H1 (cell line): ENCODE data around the gene IFITM2. TPM values are rescaled to one million over a fixed set of nuclear protein-coding genes. Genes with fewer than 3 reads are reported as not detected.
A peak's percentile ranks its signal among the peaks of the same experiment; 100 is the strongest.

Source experiments
- CTCF ChIA-PET: fragments of 300-600 bp; sonication (Branson Sonifier 250); formaldehyde crosslinking; loops from one replicate; lab custom pipeline; 2021; ENCODE audit not compliant: partially characterized antibody; lab: Charles Lee
- POLR2A ChIA-PET: fragments of 300-600 bp; sonication (Branson Sonifier 250); formaldehyde crosslinking; loops from one replicate; lab custom pipeline; 2021; ENCODE audit warnings: inconsistent platforms; ENCODE audit not compliant: partially characterized antibody; lab: Charles Lee
- DNase-seq, 2 experiments: peaks; one replicate each; pipeline versions ENCODE4 v3.0.0 to v3.0.0-alpha.2; 2010 to 2022; ENCODE audit warnings: low spot score in 2 of 2, low read depth in 1 of 2, mixed read lengths in 1 of 2
- FAIRE-seq: peaks from 2 replicates; lab custom pipeline; 2011; peaks lifted over from hg19 to GRCh38; lab: Jason Lieb, UNC
- H2AFZ ChIP-seq: 2 replicates; pipeline ENCODE4 v1.8.1; 2012; ENCODE audit warnings: low read length, inconsistent platforms
- H2AK5ac ChIP-seq: 2 replicates; pipeline ENCODE4 v1.6.1; 2013; ENCODE audit warnings: low read depth, low read length
- H2BK120ac ChIP-seq: replicated peaks from 2 replicates; pipeline ENCODE3; 2013; ENCODE audit warnings: low read depth, low read length, inconsistent platforms
- H2BK12ac ChIP-seq: 2 replicates; pipeline ENCODE4 v1.6.1; 2013; ENCODE audit warnings: low read depth, low read length
- H2BK15ac ChIP-seq: 2 replicates; pipeline ENCODE4 v1.6.1; 2013; ENCODE audit warnings: low read length
- H2BK20ac ChIP-seq: 2 replicates; pipeline ENCODE4 v1.6.1; 2013; ENCODE audit warnings: low read length
- H2BK5ac ChIP-seq: 2 replicates; pipeline ENCODE4 v1.6.1; 2013; ENCODE audit warnings: low read depth, low read length
- H3K14ac ChIP-seq: 2 replicates; pipeline ENCODE4 v1.6.1; 2013; ENCODE audit warnings: inconsistent platforms; ENCODE audit not compliant: insufficient read length
- H3K18ac ChIP-seq: 2 replicates; pipeline ENCODE4 v1.6.1; 2013; ENCODE audit warnings: low read length; ENCODE audit errors: extremely low read depth
- H3K23ac ChIP-seq: 2 replicates; pipeline ENCODE4 v1.6.1; 2013; ENCODE audit warnings: inconsistent platforms; ENCODE audit not compliant: insufficient read length
- H3K23me2 ChIP-seq: 2 replicates; pipeline ENCODE4 v1.6.1; 2013; ENCODE audit warnings: low read depth, low read length
- H3K27ac ChIP-seq: 2 replicates; pipeline ENCODE4 v1.6.1; 2011; ENCODE audit warnings: low read depth, low read length, inconsistent platforms
- H3K27me3 ChIP-seq, 4 experiments: replicated peaks in 1 of 4; 1 replicate in 1 of 4; 2 replicates in 3 of 4; pipeline versions ENCODE4 v1.6.1 to v1.8.1; 2011 to 2013; ENCODE audit warnings: low read length in 3 of 4, mild to moderate bottlenecking in 3 of 4, inconsistent platforms in 2 of 4, mixed read lengths in 2 of 4, moderate library complexity in 1 of 4; ENCODE audit not compliant: control insufficient read depth in 3 of 4, insufficient read depth in 3 of 4; ENCODE audit errors: extremely low read depth in 1 of 4
- H3K36me3 ChIP-seq, 4 experiments: 2 replicates each; pipeline versions ENCODE4 v1.6.1 to v1.8.1; 2011 to 2013; ENCODE audit warnings: mild to moderate bottlenecking in 4 of 4, low read length in 3 of 4, moderate library complexity in 2 of 4, control low read depth in 1 of 4, inconsistent platforms in 1 of 4; ENCODE audit not compliant: insufficient read depth in 4 of 4, control insufficient read depth in 2 of 4
- H3K4ac ChIP-seq: replicated peaks from 2 replicates; pipeline ENCODE3; 2013; ENCODE audit warnings: low read length, low read depth, mixed read lengths, inconsistent platforms; ENCODE audit not compliant: insufficient read length
- H3K4me1 ChIP-seq, 4 experiments: replicated peaks in 1 of 4; 1 replicate in 1 of 4; 2 replicates in 3 of 4; pipeline versions ENCODE4 v1.6.1 to v1.8.1; 2011 to 2013; ENCODE audit warnings: low read length in 3 of 4, inconsistent platforms in 2 of 4, mixed read lengths in 1 of 4; ENCODE audit not compliant: insufficient read depth in 4 of 4, control insufficient read depth in 3 of 4
- H3K4me2 ChIP-seq, 2 experiments: 2 replicates each; pipeline versions ENCODE4 v1.6.1 to v1.8.1; 2011 to 2013; ENCODE audit warnings: low read depth in 2 of 2, low read length in 2 of 2, control low read depth in 1 of 2, inconsistent platforms in 1 of 2, mild to moderate bottlenecking in 1 of 2; ENCODE audit not compliant: insufficient read depth in 1 of 2
- H3K4me3 ChIP-seq, 4 experiments: fragments of 200-600, 300-600 bp in 1 of 4; sonication (generic), shearing (Covaris generic), sonication (Bioruptor Twin) in 1 of 4; 2 replicates each; pipeline versions ENCODE4 v1.5.1 to v1.8.1; 2011 to 2016; ENCODE audit warnings: low read length in 4 of 4, low read depth in 3 of 4, control low read depth in 2 of 4, inconsistent platforms in 2 of 4, mild to moderate bottlenecking in 2 of 4, mixed read lengths in 1 of 4, moderate library complexity in 1 of 4; ENCODE audit not compliant: insufficient read depth in 2 of 4; ENCODE audit errors: extremely low read depth in 1 of 4
- H3K56ac ChIP-seq: replicated peaks from 2 replicates; pipeline ENCODE3; 2013; ENCODE audit warnings: low read depth, mild to moderate bottlenecking, mixed read lengths, low read length, inconsistent platforms; ENCODE audit not compliant: insufficient read length
- H3K79me1 ChIP-seq: 2 replicates; pipeline ENCODE4 v1.6.1; 2013; ENCODE audit warnings: low read depth, low read length, control low read depth
- H3K79me2 ChIP-seq, 2 experiments: 2 replicates each; pipeline versions ENCODE4 v1.6.1 to v1.8.1; 2012 to 2013; ENCODE audit warnings: low read length in 2 of 2, mild to moderate bottlenecking in 2 of 2, inconsistent platforms in 1 of 2; ENCODE audit not compliant: insufficient read depth in 2 of 2, control insufficient read depth in 1 of 2
- H3K9ac ChIP-seq, 4 experiments: replicated peaks in 1 of 4; 1 replicate in 1 of 4; 2 replicates in 3 of 4; pipeline versions ENCODE4 v1.6.1 to v1.8.1; 2011 to 2013; ENCODE audit warnings: low read depth in 3 of 4, low read length in 3 of 4, control low read depth in 2 of 4, mild to moderate bottlenecking in 2 of 4, moderate library complexity in 2 of 4, inconsistent platforms in 1 of 4; ENCODE audit errors: extremely low read depth in 1 of 4
- H3K9me3 ChIP-seq, 2 experiments: 2 replicates each; pipeline versions ENCODE4 v1.6.1 to v1.8.1; 2012 to 2013; ENCODE audit warnings: mild to moderate bottlenecking in 2 of 2, moderate library complexity in 2 of 2, control low read depth in 1 of 2, inconsistent platforms in 1 of 2, low read depth in 1 of 2, low read length in 1 of 2, mixed read lengths in 1 of 2; ENCODE audit not compliant: insufficient read depth in 2 of 2
- H4K20me1 ChIP-seq, 2 experiments: replicated peaks in 1 of 2; 2 replicates each; pipeline versions ENCODE3 to v1.8.1; 2011 to 2013; ENCODE audit warnings: inconsistent platforms in 2 of 2, low read length in 2 of 2, mild to moderate bottlenecking in 1 of 2; ENCODE audit not compliant: insufficient read depth in 2 of 2, control insufficient read depth in 1 of 2
- H4K5ac ChIP-seq: 2 replicates; pipeline ENCODE4 v1.6.1; 2013; ENCODE audit warnings: low read length, low read depth, mixed read lengths, inconsistent platforms; ENCODE audit not compliant: insufficient read length
- H4K8ac ChIP-seq: 2 replicates; pipeline ENCODE4 v1.8.0; 2013; ENCODE audit warnings: mild to moderate bottlenecking, moderate library complexity, low read length, inconsistent platforms; ENCODE audit not compliant: insufficient read depth; ENCODE audit errors: extremely low read depth
- H4K91ac ChIP-seq: replicated peaks from 2 replicates; pipeline ENCODE3; 2013; ENCODE audit warnings: low read length, mixed read lengths, inconsistent platforms; ENCODE audit not compliant: insufficient read length
- ASH2L ChIP-seq: fragments of 200-600, 300-600 bp; sonication (generic); IDR thresholded peaks from one replicate; pipeline ENCODE4 v1.7.1; 2017; ENCODE audit warnings: low read length
- BCL11A ChIP-seq, 2 experiments: IDR thresholded peaks; one replicate each; pipeline ENCODE4 v1.6.1; 2011; ENCODE audit warnings: low read depth in 2 of 2, low read length in 2 of 2, mild to moderate bottlenecking in 2 of 2
- BRCA1 ChIP-seq: IDR thresholded peaks from 2 replicates; pipeline ENCODE4 v1.6.1; 2012; ENCODE audit warnings: low read depth, low read length, improper control_type of control experiment
- EZH2 ChIP-seq: fragments of 200-600 bp; sonication (generic); IDR thresholded peaks from 2 replicates; pipeline ENCODE4 v1.7.1; 2012; ENCODE audit warnings: low read depth, mild to moderate bottlenecking, moderate library complexity, low read length, inconsistent platforms; ENCODE audit not compliant: severe bottlenecking
- PHF8 ChIP-seq: fragments of 200-600 bp; sonication (generic); conservative IDR thresholded peaks from 2 replicates; pipeline ENCODE4 v1.7.1; 2012; ENCODE audit warnings: low read depth, mild to moderate bottlenecking, inconsistent platforms, low read length, moderate library complexity
- RAD21 ChIP-seq, 2 experiments: IDR thresholded peaks in 1 of 2; conservative IDR thresholded peaks in 1 of 2; 2 replicates each; pipeline ENCODE4 v1.6.1; 2011; ENCODE audit warnings: low read depth in 2 of 2, low read length in 2 of 2, improper control_type of control experiment in 1 of 2, inconsistent platforms in 1 of 2, mild to moderate bottlenecking in 1 of 2, moderate library complexity in 1 of 2
- SP4 ChIP-seq: IDR thresholded peaks from 2 replicates; pipeline ENCODE4 v1.6.1; 2012; ENCODE audit warnings: low read length, inconsistent platforms
- TAF1 ChIP-seq: IDR thresholded peaks from 2 replicates; pipeline ENCODE4 v1.6.1; 2011; ENCODE audit warnings: mild to moderate bottlenecking, low read depth, low read length
- TEAD4 ChIP-seq: IDR thresholded peaks from 2 replicates; pipeline ENCODE4 v1.6.1; 2012; ENCODE audit warnings: low read depth, low read length, inconsistent platforms, mixed read lengths
- WGBS, 2 experiments: shearing (Covaris generic) in 1 of 2; methylation state at CpG; one replicate each; pipeline versions ENCODE4 v1.1.6 to v1.1.7; 2013 to 2015; ENCODE audit warnings: low lambda C conversion rate in 2 of 2, mixed read lengths in 2 of 2, inconsistent platforms in 1 of 2, low coverage in 1 of 2, missing lambda C conversion rate in 1 of 2; ENCODE audit not compliant: insufficient replicate concordance in 2 of 2, insufficient coverage in 1 of 2, insufficient read length in 1 of 2; ENCODE audit errors: extremely low coverage in 1 of 2, missing lambda C conversion rate in 1 of 2; 5-methylcytosine and 5-hydroxymethylcytosine counted together
- polyA plus RNA-seq, 7 experiments: library from polyadenylated mRNA; depleted of rRNA in 3 of 7; stranded (reverse) in 5 of 7; unstranded in 2 of 7; fragments of >200 nt in 5 of 7; fragments of 200-250 nt in 2 of 7; gene quantifications; 1 replicate in 5 of 7; 2 replicates in 1 of 7; 4 replicates in 1 of 7; pipeline versions ENCODE4 v1.2.1 to v1.2.3, GENCODE V29; 2011 to 2013; ENCODE audit warnings: missing spikeins in 2 of 7, mixed read lengths in 2 of 7
- total RNA-seq: library from RNA; stranded (reverse); fragmentation: NEBNext Ultra II Directional; extraction: Animal tissue kit (Norgen Biotek cat#: 25700); gene quantifications from 2 replicates; pipeline ENCODE4 v1.2.1, GENCODE V29; 2021

IFITM2 gene
- total and polyA plus RNA-seq, 2 of the 8 experiments (the other 6 are each of a cell fraction or from before 2014, with no cell fraction given): 399 to 764 TPM

DNA sequence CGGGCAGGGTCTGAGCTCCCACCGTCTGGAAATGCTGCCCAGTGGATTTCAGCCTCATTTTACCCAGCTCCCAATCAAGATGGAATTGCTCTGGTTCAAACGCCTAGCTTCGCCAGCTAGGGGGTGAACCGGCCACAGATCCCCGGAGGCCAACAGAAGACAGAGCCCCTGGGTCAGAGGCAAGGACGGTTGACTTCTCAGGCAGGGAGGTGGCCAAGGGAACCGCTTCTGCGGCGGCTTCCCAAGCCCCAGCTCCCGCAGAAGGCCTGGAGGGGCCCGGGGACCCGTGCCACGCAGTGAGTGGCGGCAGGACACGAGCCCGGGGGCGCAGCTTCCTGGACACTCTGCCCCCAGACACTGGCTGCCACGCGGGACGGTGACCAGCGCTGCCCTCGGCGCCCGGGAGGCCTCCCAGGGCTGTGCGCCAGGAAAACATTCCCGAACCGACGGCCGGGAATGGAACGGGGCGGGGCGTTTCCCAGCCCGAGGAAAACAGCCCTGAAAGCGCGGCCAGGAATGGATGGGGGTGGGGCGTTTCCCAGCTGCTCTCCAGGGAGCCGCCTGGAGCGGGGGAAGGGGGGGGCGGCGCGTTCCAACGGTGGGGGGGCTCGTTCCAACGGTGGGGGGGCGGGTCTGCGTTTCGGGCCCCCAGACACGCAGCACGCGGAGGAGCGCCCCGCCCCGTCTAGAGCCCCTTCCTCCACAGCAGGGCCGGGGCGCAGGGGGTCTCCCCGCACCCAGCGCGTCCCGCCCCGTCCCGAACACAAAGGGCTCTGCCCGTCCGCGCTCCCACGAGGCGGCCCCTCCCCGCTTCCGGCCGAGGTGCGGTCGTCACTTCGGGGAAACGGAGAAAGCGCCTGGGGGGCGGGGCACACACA lies 48.2 kb downstream of the IFITM2 start:
- ChIA-PET POLR2A (interaction anchor here (0.6 to 3.4 kb wide), 24 partner anchors 8 to 149 kb away, joined by 3 to 24 read pairs (median 4); partner anchors contain the start of genes BET1L, IFITM2, PSMD13 and RIC8A), CTCF (interaction anchor here (0.8 to 2.3 kb wide), 21 partner anchors 8 to 148 kb away, joined by 3 to 22 read pairs (median 4); partner anchors contain the start of gene RIC8A)
- no peak overlapping the region for H3K14ac ChIP-seq
- H3K27me3 ChIP-seq: no peaks in the 10 kb centered on the region; a peak in 1 of 7 replicates
- peak overlapping the region in 3 of 4 experiments; percentile 3 to 47 (median 22); a peak in 5 of 8 replicates for H3K4me3 ChIP-seq
- H3K18ac ChIP-seq: peak overlapping the region; percentile 98
- H2BK5ac ChIP-seq: peak overlapping the region; percentile 97
- H2AK5ac ChIP-seq: peak overlapping the region; percentile 85
- H2BK15ac ChIP-seq: peak overlapping the region; percentile 98; the same call in 1 of the 2 replicates
- no peak overlapping the region for H3K23ac ChIP-seq
- DNase-seq: peak; percentile 66 to 90
- H3K56ac ChIP-seq: peak overlapping the region; percentile 92
- peaks cover 0 to 6% of the 10 kb centered on the region in 2 experiments; a peak in 1 of 4 replicates for H3K79me2 ChIP-seq
- H4K20me1 ChIP-seq: peaks cover 0 to 16% of the 10 kb centered on the region in 2 experiments
- H2BK20ac ChIP-seq: peak overlapping the region; percentile 98
- peak overlapping the region; percentile 84 for H3K27ac ChIP-seq
- peaks cover 3% of the 10 kb centered on the region; the same call in 1 of the 2 replicates for H3K79me1 ChIP-seq
- H4K8ac ChIP-seq: peak overlapping the region; percentile 97
- peaks cover 4 to 8% (median 6%) of the 10 kb centered on the region in 4 experiments for H3K4me1 ChIP-seq
- peaks cover 20% of the 10 kb centered on the region for H3K23me2 ChIP-seq
- H4K5ac ChIP-seq: peak overlapping the region; percentile 87
- peaks cover 0 to 13% (median 0%) of the 10 kb centered on the region in 4 experiments; a peak in 1 of 8 replicates for H3K36me3 ChIP-seq
- peak overlapping the region; percentile 65 to 71 for H3K4me2 ChIP-seq
- H3K9ac ChIP-seq: peak overlapping the region; percentile 14 to 62 (median 51); a peak in 6 of 7 replicates
- H2BK120ac ChIP-seq: peak overlapping the region; percentile 91
- WGBS, 2 experiments: 16% methylated on average over 19 of the region's 76 CpGs; no CpG with 5 or more reads in 1 of the 2 experiments
- peak overlapping the region; percentile 100 for H3K4ac ChIP-seq
- H3K9me3 ChIP-seq: peaks cover 7 to 24% of the 10 kb centered on the region in 2 experiments
- no peak overlapping the region for H2AFZ ChIP-seq
- FAIRE-seq: no peak
- H2BK12ac ChIP-seq: peak overlapping the region; percentile 99
- H4K91ac ChIP-seq: peak overlapping the region; percentile 96
- TF ChIP-seq ASH2L: peak; percentile 53
- peak; percentile 32; the same call in 1 of the 2 replicates for TF ChIP-seq PHF8
- TF ChIP-seq RAD21 (IDR thresholded peaks at IDR 0.05 in 1 of 2, conservative IDR thresholded peaks at IDR 0.05 in 1 of 2; ENCODE audit: low read depth in 2 of 2, low read length in 2 of 2): peak in 1 of 2 experiments; percentile 6; a peak in 2 of 4 replicates
- peak; percentile 30 for TF ChIP-seq EZH2
- no peak for TF ChIP-seq BCL11A (IDR thresholded peaks at IDR 0.05; ENCODE audit: low read depth in 2 of 2, low read length in 2 of 2)
- TF ChIP-seq SP4: no peak
- no peak for TF ChIP-seq TAF1
- TF ChIP-seq TEAD4: peak; percentile 67; the same call in 1 of the 2 replicates
- TF ChIP-seq BRCA1: no peak
